Thoracic aorta (tissue), 2 donors: ENCODE data around the gene PINK1. TPM values are rescaled to one million over a fixed set of nuclear protein-coding genes. Genes with fewer than 3 reads are reported as not detected.

Experiments used
- ATAC-seq: fragments of 150-250 bp; one replicate; pipeline ENCODE4 v1.8.0; 2017; ENCODE audit warnings: low read depth; ENCODE audit not compliant: insufficient number of reproducible peaks, low FRiP score
- DNase-seq: peaks from one replicate; pipeline ENCODE4 v3.0.0-alpha.2; 2020; ENCODE audit warnings: low spot score
- H3K27ac ChIP-seq, 2 donors: fragments of 200-600 bp; sonication (generic); 1 replicate in 1 of 2; 2 replicates in 1 of 2; pipeline ENCODE4 v1.5.1; 2016; ENCODE audit warnings: mild to moderate bottlenecking in 2 of 2, moderate library complexity in 2 of 2
- H3K27me3 ChIP-seq: fragments of 200-600 bp; sonication (generic); replicated peaks from 2 replicates; pipeline ENCODE4 v1.6.0; 2016; ENCODE audit warnings: mild to moderate bottlenecking; ENCODE audit not compliant: insufficient read depth
- H3K36me3 ChIP-seq: fragments of 200-600 bp; sonication (generic); one replicate; pipeline ENCODE4 v1.5.1; 2016
- H3K4me1 ChIP-seq, 2 donors: fragments of 200-600 bp; sonication (generic); 1 replicate in 1 of 2; 2 replicates in 1 of 2; pipeline versions ENCODE4 v1.5.1 to v1.6.0; 2016; ENCODE audit warnings: low read depth in 2 of 2, mild to moderate bottlenecking in 1 of 2; ENCODE audit not compliant: control insufficient read depth in 1 of 2
- H3K4me3 ChIP-seq: fragments of 200-600 bp; sonication (generic); 2 replicates; pipeline ENCODE4 v1.5.1; 2016; ENCODE audit warnings: mild to moderate bottlenecking
- H3K9me3 ChIP-seq: fragments of 200-600 bp; sonication (generic); 2 replicates; pipeline ENCODE4 v1.5.1; 2016
- total RNA-seq, 2 donors: library from RNA; depleted of rRNA; stranded (reverse); fragments of >200 nt; gene quantifications; one replicate each; pipeline versions ENCODE4 v1.1.0 to v1.2.3, GENCODE V29; 2016
- TF ChIP-seq, protein P1 (sequence below): fragments of 200-600 bp; sonication (generic); IDR thresholded peaks from one replicate; pipeline ENCODE4 v1.5.1; 2019; ENCODE audit warnings: antibody characterized with exemption

PINK1 gene
- total RNA-seq, 2 donors from 2014 or later = 88.4 to 140 TPM

DNA sequence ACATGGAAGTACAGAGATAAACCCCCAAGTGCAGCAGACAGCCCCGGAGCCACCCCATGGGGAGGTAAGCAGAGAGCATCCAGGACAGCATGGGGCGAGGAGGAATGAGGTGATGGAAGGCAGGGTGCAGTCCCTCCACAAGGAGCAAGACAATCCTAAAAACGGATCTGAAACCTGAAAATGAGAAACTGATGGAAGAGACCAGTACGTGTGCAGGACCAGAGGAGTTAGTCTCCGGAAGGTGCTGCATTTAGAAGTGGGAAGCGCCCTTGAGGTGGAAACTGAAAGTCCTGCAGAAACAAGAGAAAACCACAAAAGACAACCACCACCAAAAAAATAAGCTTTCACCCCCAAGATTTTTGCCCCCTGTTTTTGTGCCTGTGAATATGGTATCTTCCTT lies 45.3 kb downstream of the PINK1 start:
- ATAC-seq (no peak), DNase-seq (no peak)
- H3K4me3 ChIP-seq = no peak overlapping the region
- no peaks in the 10 kb centered on the region for H3K4me1 ChIP-seq
- TF ChIP-seq, protein P1, sequence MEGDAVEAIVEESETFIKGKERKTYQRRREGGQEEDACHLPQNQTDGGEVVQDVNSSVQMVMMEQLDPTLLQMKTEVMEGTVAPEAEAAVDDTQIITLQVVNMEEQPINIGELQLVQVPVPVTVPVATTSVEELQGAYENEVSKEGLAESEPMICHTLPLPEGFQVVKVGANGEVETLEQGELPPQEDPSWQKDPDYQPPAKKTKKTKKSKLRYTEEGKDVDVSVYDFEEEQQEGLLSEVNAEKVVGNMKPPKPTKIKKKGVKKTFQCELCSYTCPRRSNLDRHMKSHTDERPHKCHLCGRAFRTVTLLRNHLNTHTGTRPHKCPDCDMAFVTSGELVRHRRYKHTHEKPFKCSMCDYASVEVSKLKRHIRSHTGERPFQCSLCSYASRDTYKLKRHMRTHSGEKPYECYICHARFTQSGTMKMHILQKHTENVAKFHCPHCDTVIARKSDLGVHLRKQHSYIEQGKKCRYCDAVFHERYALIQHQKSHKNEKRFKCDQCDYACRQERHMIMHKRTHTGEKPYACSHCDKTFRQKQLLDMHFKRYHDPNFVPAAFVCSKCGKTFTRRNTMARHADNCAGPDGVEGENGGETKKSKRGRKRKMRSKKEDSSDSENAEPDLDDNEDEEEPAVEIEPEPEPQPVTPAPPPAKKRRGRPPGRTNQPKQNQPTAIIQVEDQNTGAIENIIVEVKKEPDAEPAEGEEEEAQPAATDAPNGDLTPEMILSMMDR = no peak
- no peaks in the 10 kb centered on the region for H3K36me3 ChIP-seq
- no peaks in the 10 kb centered on the region for H3K9me3 ChIP-seq
- no peak overlapping the region for H3K27ac ChIP-seq
- H3K27me3 ChIP-seq = no peaks in the 10 kb centered on the region

DNA sequence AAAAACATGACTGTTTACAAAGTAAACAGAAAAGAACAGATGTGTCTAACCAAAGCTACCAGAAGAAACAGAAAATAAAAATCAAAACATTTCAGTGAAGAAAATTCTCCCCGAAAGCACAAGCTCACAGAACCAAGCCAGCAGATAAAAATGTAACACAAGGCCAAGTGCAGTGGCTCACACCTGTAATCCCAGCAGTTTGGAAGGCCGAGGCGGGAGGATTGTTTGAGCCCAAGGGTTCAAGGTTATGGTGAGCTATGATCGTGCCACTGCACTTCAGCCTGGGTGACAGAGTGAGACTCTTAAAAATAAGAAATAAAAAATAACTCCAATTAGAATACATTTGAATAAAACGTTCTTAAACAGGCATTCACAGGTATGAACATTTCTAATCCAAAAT lies 47.0 kb downstream of the PINK1 start:
- TF ChIP-seq, protein P1 = no peak
- Histone ChIP-seq H3K9me3 (no peaks in the 10 kb centered on the region), H3K27me3 (no peaks in the 10 kb centered on the region), H3K27ac (no peak overlapping the region), H3K4me3 (no peak overlapping the region), H3K4me1 (no peaks in the 10 kb centered on the region), H3K36me3 (no peaks in the 10 kb centered on the region)
- no peak for DNase-seq
- no peak for ATAC-seq

DNA sequence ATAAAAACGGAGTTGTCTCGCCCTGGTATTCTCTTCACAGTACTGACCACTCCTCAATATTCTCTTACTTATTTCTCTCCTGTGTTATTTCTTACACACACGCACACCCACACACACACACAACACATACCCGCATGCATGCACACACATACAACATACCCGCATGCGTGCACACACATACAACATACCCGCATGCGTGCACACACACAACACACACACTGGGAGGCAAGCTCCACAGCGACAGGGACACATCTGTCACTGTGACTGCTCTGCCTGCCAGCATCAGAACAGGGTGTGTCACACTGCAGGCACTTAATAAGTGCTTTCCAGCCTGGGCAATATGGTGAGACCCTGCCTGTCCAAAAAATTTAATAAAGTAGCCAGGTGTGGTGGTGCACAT lies 48.7 kb downstream of the PINK1 start:
- ATAC-seq = no peak
- TF ChIP-seq, protein P1 = no peak
- DNase-seq = no peak
- H3K4me3 ChIP-seq = no peak overlapping the region
- H3K4me1 ChIP-seq = no peaks in the 10 kb centered on the region
- no peaks in the 10 kb centered on the region for H3K36me3 ChIP-seq
- no peaks in the 10 kb centered on the region for H3K9me3 ChIP-seq
- H3K27ac ChIP-seq = no peak overlapping the region
- no peaks in the 10 kb centered on the region for H3K27me3 ChIP-seq

DNA sequence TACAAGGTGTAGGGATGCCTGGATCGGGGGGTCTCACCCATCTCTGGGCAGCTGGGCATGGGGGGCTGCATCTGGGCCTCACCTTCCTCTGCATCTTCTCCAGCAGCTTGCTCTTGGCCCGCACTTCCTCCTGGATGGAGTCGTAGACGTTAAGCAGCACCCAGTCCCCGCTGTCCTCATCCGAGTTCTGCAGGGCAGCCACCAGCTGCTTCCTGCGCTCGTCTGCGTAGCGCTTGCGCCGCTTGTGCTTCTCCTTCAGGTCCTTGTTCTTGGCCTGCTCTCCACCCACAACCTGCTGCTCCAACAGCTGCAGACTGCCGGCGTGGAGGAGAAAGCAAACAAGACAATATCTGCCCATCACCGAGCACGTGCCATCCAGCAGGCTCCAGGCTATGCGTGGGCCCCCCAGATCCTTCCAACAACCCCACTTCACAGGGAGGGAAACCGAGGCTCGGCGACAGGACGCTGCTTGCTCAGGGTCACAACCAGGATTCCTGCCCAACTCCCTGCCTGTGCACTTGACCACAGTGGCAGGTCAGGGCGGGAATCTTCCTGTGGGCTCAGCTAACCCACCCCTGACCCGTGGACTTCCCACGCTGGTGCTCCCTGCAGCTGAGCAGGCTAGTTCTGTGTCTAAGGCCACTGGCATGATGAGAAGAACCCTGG lies 49.4 kb downstream of the PINK1 start:
- Histone ChIP-seq H3K36me3 (no peaks in the 10 kb centered on the region), H3K9me3 (no peaks in the 10 kb centered on the region), H3K4me3 (no peak overlapping the region), H3K4me1 (no peaks in the 10 kb centered on the region), H3K27me3 (no peaks in the 10 kb centered on the region), H3K27ac (no peak overlapping the region)
- DNase-seq (no peak), ATAC-seq (no peak)
- TF ChIP-seq, protein P1 = no peak

DNA sequence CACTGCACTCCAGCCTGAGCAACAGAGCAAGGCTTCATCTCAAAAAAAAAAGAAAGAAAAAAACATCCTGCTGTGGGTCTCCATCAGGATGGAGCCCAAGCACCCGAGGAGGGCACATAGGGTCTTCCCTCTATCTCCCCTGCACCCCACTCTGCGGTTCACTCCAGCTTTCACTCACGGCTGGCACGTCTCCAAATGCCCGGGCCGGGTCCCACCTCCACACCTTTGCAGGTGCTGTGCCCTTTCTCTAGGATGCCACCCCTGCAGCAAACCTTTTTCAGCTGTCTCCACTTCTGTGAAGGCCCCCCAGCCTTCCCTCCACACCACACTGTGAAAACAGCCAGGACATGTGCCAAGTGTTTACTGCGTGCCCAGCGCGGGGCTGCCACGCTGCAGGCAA lies 50.4 kb downstream of the PINK1 start:
- Histone ChIP-seq H3K27ac (no peak overlapping the region), H3K27me3 (no peaks in the 10 kb centered on the region)
- DNase-seq = no peak

More for the DNA sequence above, 50.4 kb downstream of the PINK1 start:
- ATAC-seq = no peak
- Histone ChIP-seq H3K4me3 (no peak overlapping the region), H3K4me1 (no peaks in the 10 kb centered on the region), H3K9me3 (no peaks in the 10 kb centered on the region), H3K36me3 (no peaks in the 10 kb centered on the region)
- TF ChIP-seq, protein P1 = no peak
